ENCODE measurements around the gene SNRNP48.

SNRNP48 gene

GRCh38 chr6:7546896-7547295 lies 43.1 kb upstream of the SNRNP48 start:
- H3K27me3 Mint-ChIP-seq = peaks cover 77% of the 10 kb centered on the region
- DNase-seq (ENCODE audit: low spot score in 2 of 2) (no peak), ATAC-seq (replicated peaks; ENCODE audit: extremely low read depth, poor library complexity, severe bottlenecking) (no peak)
- H3K27ac Mint-ChIP-seq (ENCODE audit: low read depth) = no peak overlapping the region
- no peaks in the 10 kb centered on the region for H3K9me3 Mint-ChIP-seq
- H3K36me3 Mint-ChIP-seq (ENCODE audit: insufficient read depth) = peaks cover 2% of the 10 kb centered on the region
- no peak overlapping the region for H3K4me3 Mint-ChIP-seq
- H3K4me1 Mint-ChIP-seq = peaks cover under 1% of the 10 kb centered on the region

- H3K27me3 Mint-ChIP-seq = peaks cover 76% of the 10 kb centered on the region
- no peak overlapping the region for H3K4me3 Mint-ChIP-seq
- DNase-seq (ENCODE audit: low spot score in 2 of 2) (no peak), ATAC-seq (replicated peaks; ENCODE audit: extremely low read depth, poor library complexity, severe bottlenecking) (no peak)
- peaks cover 2% of the 10 kb centered on the region for H3K36me3 Mint-ChIP-seq (ENCODE audit: insufficient read depth)
- H3K9me3 Mint-ChIP-seq = no peaks in the 10 kb centered on the region
- H3K27ac Mint-ChIP-seq (ENCODE audit: low read depth) = no peak overlapping the region
- no peaks in the 10 kb centered on the region for H3K4me1 Mint-ChIP-seq
Measured at GRCh38 chr6:7547315-7547714, 42.7 kb upstream of the SNRNP48 start.

DNA sequence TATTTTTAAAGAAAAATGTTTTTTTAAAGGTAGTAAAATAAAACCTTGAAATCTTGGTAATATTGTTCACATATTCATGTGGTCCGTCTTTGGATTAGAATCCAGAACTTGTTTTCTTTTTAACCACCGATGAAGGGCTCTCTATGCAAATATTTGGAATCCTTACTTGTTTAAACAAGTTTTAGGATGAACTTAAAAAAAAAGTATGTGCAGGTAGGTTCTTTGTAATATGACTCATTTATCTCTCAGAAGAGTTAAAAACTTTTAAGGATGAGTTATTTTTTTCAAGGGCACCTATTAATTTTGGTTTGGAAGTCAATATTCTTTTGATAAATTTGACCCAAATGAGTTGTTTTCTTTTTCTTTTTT lies 39.6 kb upstream of the SNRNP48 start:
- DNase-seq (ENCODE audit: low spot score in 2 of 2) (no peak), ATAC-seq (replicated peaks; ENCODE audit: extremely low read depth, poor library complexity, severe bottlenecking) (no peak)
- peaks cover 74% of the 10 kb centered on the region for H3K27me3 Mint-ChIP-seq
- H3K36me3 Mint-ChIP-seq (ENCODE audit: insufficient read depth) = no peaks in the 10 kb centered on the region
- H3K4me3 Mint-ChIP-seq = no peak overlapping the region
- H3K27ac Mint-ChIP-seq (ENCODE audit: low read depth) = no peak overlapping the region
- H3K9me3 Mint-ChIP-seq = no peaks in the 10 kb centered on the region
- H3K4me1 Mint-ChIP-seq = no peaks in the 10 kb centered on the region

DNA sequence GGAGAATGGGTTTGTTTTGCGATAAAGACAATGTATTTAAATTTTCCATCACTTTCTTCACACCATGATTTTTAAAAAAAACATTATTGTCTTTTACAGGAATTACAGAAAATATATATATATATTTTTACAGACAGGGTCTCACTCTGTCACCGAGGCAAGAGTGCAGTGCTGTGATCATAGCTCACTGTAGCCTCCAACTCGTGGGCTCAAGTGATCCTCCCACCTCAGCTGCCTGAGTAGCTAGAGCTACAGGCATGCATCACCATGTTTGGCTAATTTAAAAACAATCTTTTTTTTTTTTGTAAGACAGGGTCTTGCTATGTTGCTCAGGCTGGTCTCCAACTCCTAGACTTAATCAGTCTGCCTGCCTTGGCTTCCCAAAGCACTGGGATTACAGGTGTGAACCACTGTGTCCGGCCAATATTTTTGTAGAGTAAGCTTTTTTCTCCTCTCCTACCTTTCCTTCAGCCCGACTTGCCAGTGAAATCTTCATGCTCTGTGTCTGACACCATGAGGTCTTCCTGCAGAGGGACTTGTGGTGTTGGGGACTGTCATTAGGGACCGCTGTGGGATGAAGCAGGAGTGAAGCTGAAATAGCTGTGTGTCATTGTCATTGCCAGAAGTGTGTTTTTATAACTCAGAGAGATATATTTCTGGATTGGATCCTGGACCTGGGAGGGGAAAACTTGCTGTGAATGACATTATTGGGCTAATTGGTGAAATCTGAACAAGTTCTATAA lies 35.3 kb upstream of the SNRNP48 start:
- H3K9me3 Mint-ChIP-seq = no peaks in the 10 kb centered on the region
- no peak for ATAC-seq (replicated peaks; ENCODE audit: extremely low read depth, poor library complexity, severe bottlenecking)
- H3K27me3 Mint-ChIP-seq = peaks cover 66% of the 10 kb centered on the region
- H3K27ac Mint-ChIP-seq (ENCODE audit: low read depth) = no peak overlapping the region
- no peaks in the 10 kb centered on the region for H3K4me1 Mint-ChIP-seq
- DNase-seq (ENCODE audit: low spot score in 2 of 2) = no peak
- H3K4me3 Mint-ChIP-seq = no peak overlapping the region
- no peaks in the 10 kb centered on the region for H3K36me3 Mint-ChIP-seq (ENCODE audit: insufficient read depth)

- H3K27me3 Mint-ChIP-seq = peaks cover 76% of the 10 kb centered on the region
- H3K27ac Mint-ChIP-seq (ENCODE audit: low read depth) = no peak overlapping the region
- H3K4me3 Mint-ChIP-seq = no peak overlapping the region
- ATAC-seq (replicated peaks; ENCODE audit: extremely low read depth, poor library complexity, severe bottlenecking) (no peak), DNase-seq (ENCODE audit: low spot score in 2 of 2) (no peak)
- H3K9me3 Mint-ChIP-seq = no peaks in the 10 kb centered on the region
- H3K4me1 Mint-ChIP-seq = no peaks in the 10 kb centered on the region
- no peaks in the 10 kb centered on the region for H3K36me3 Mint-ChIP-seq (ENCODE audit: insufficient read depth)
Measured at GRCh38 chr6:7555671-7556070, 34.3 kb upstream of the SNRNP48 start.

- peaks cover 81% of the 10 kb centered on the region for H3K27me3 Mint-ChIP-seq
- H3K9me3 Mint-ChIP-seq = no peaks in the 10 kb centered on the region
- no peaks in the 10 kb centered on the region for H3K36me3 Mint-ChIP-seq (ENCODE audit: insufficient read depth)
- no peaks in the 10 kb centered on the region for H3K4me1 Mint-ChIP-seq
- ATAC-seq (replicated peaks; ENCODE audit: extremely low read depth, poor library complexity, severe bottlenecking) (no peak), DNase-seq (ENCODE audit: low spot score in 2 of 2) (no peak)
- H3K27ac Mint-ChIP-seq (ENCODE audit: low read depth) = no peak overlapping the region
- H3K4me3 Mint-ChIP-seq = no peak overlapping the region
Measured at GRCh38 chr6:7556394-7557106, 33.4 kb upstream of the SNRNP48 start.

- no peaks in the 10 kb centered on the region for H3K36me3 Mint-ChIP-seq (ENCODE audit: insufficient read depth)
- no peak overlapping the region for H3K4me3 Mint-ChIP-seq
- H3K9me3 Mint-ChIP-seq = no peaks in the 10 kb centered on the region
- no peaks in the 10 kb centered on the region for H3K4me1 Mint-ChIP-seq
- no peak overlapping the region for H3K27ac Mint-ChIP-seq (ENCODE audit: low read depth)
- peaks cover 83% of the 10 kb centered on the region for H3K27me3 Mint-ChIP-seq
- DNase-seq (ENCODE audit: low spot score in 2 of 2) (no peak), ATAC-seq (replicated peaks; ENCODE audit: extremely low read depth, poor library complexity, severe bottlenecking) (no peak)
Measured at GRCh38 chr6:7557652-7558051, 32.3 kb upstream of the SNRNP48 start.

- Mint-ChIP-seq H3K27me3 (peaks cover 83% of the 10 kb centered on the region), H3K36me3 (ENCODE audit: insufficient read depth) (no peaks in the 10 kb centered on the region), H3K4me1 (no peaks in the 10 kb centered on the region), H3K4me3 (no peak overlapping the region), H3K27ac (ENCODE audit: low read depth) (no peak overlapping the region), H3K9me3 (no peaks in the 10 kb centered on the region)
- no peak for DNase-seq (ENCODE audit: low spot score in 2 of 2)
- ATAC-seq (replicated peaks; ENCODE audit: extremely low read depth, poor library complexity, severe bottlenecking) = no peak
Measured at GRCh38 chr6:7558781-7559180, 31.2 kb upstream of the SNRNP48 start.

DNA sequence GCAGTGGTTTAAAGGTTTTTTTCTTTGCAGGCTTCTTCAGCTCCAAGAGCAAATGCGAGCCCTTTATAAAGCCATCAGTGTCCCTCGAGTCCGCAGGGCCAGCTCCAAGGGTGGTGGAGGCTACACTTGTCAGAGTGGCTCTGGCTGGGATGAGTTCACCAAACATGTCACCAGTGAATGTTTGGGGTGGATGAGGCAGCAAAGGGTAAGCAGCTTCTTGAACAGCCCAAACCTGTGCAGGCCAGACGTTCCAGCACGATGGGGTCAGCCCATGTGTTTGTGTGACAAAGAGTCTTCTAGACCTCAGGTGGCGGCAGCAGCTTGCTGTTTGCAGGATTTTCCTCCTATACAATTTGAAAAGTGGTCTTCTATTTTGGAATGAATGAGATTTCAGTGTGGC lies 30.8 kb upstream of the SNRNP48 start:
- Mint-ChIP-seq H3K27me3 (peaks cover 83% of the 10 kb centered on the region), H3K9me3 (no peaks in the 10 kb centered on the region)
- no peak for DNase-seq (ENCODE audit: low spot score in 2 of 2)

GRCh38 chr6:7559651-7560385 lies 30.2 kb upstream of the SNRNP48 start:
- Mint-ChIP-seq H3K4me3 (no peak overlapping the region), H3K4me1 (no peaks in the 10 kb centered on the region), H3K27ac (ENCODE audit: low read depth) (no peak overlapping the region), H3K27me3 (peaks cover 82% of the 10 kb centered on the region), H3K36me3 (ENCODE audit: insufficient read depth) (no peaks in the 10 kb centered on the region), H3K9me3 (no peaks in the 10 kb centered on the region)
- ATAC-seq (replicated peaks; ENCODE audit: extremely low read depth, poor library complexity, severe bottlenecking) (no peak), DNase-seq (ENCODE audit: low spot score in 2 of 2) (no peak)

More for the DNA sequence above, 30.8 kb upstream of the SNRNP48 start:
- ATAC-seq (replicated peaks; ENCODE audit: extremely low read depth, poor library complexity, severe bottlenecking) = no peak
- no peaks in the 10 kb centered on the region for H3K36me3 Mint-ChIP-seq (ENCODE audit: insufficient read depth)
- H3K4me3 Mint-ChIP-seq = no peak overlapping the region
- H3K4me1 Mint-ChIP-seq = no peaks in the 10 kb centered on the region
- no peak overlapping the region for H3K27ac Mint-ChIP-seq (ENCODE audit: low read depth)

GRCh38 chr6:7561153-7561964 lies 28.6 kb upstream of the SNRNP48 start:
- no peaks in the 10 kb centered on the region for H3K36me3 Mint-ChIP-seq (ENCODE audit: insufficient read depth)
- DNase-seq (ENCODE audit: low spot score in 2 of 2) (no peak), ATAC-seq (replicated peaks; ENCODE audit: extremely low read depth, poor library complexity, severe bottlenecking) (no peak)
- H3K4me3 Mint-ChIP-seq = no peak overlapping the region
- H3K27me3 Mint-ChIP-seq = peaks cover 81% of the 10 kb centered on the region
- H3K27ac Mint-ChIP-seq (ENCODE audit: low read depth) = no peak overlapping the region
- no peaks in the 10 kb centered on the region for H3K9me3 Mint-ChIP-seq
- no peaks in the 10 kb centered on the region for H3K4me1 Mint-ChIP-seq

- no peaks in the 10 kb centered on the region for H3K36me3 Mint-ChIP-seq (ENCODE audit: insufficient read depth)
- no peak overlapping the region for H3K27ac Mint-ChIP-seq (ENCODE audit: low read depth)
- H3K9me3 Mint-ChIP-seq = no peaks in the 10 kb centered on the region
- ATAC-seq (replicated peaks; ENCODE audit: extremely low read depth, poor library complexity, severe bottlenecking) (no peak), DNase-seq (ENCODE audit: low spot score in 2 of 2) (no peak)
- H3K4me3 Mint-ChIP-seq = no peak overlapping the region
- no peaks in the 10 kb centered on the region for H3K4me1 Mint-ChIP-seq
- peaks cover 83% of the 10 kb centered on the region for H3K27me3 Mint-ChIP-seq
Measured at GRCh38 chr6:7562769-7563168, 27.2 kb upstream of the SNRNP48 start.

Measured in central memory CD8-positive, alpha-beta T cell (primary cell).